ENCODE measurements around the gene GPRIN1.

The GPRIN1 gene

GRCh38 chr5:176550275-176550831 is 59.6 kb downstream of the GPRIN1 start:
- DNase-seq (no peak), ATAC-seq (replicated peaks) (peak; percentile 63 to 76)
- Mint-ChIP-seq H3K4me3 (peak overlapping the region in 1 of 2 donors; percentile 41), H3K9me3 (no peaks in the 10 kb centered on the region), H3K4me1 (peaks cover 19 to 23% of the 10 kb centered on the region in 2 donors), H3K27ac (peak overlapping the region; percentile 20), H3K36me3 (no peaks in the 10 kb centered on the region), H3K27me3 (peaks cover 4 to 6% of the 10 kb centered on the region in 2 donors)

DNA sequence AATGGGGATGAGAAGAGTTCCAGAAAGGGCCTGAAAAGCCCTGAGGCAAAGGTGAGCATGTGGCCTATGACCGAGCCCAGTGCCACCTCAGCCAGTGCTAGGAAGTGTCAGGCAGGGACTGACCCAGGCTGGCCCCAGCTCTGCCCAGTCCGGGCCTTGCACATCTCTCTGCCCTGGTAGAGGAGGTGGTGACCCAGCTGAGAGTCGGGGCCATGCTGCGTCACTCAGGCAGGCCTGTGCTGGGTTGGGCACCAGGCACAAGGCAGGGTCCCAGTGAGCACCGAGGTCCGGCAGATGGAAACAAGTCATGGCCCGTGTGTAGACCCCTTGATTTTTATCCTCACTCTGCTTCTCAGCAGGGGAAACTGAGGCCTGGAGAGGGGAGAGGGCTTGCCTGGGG is 60.1 kb downstream of the GPRIN1 start:
- no peak for DNase-seq
- no peak overlapping the region for H3K4me3 Mint-ChIP-seq
- H3K9me3 Mint-ChIP-seq = no peaks in the 10 kb centered on the region
- H3K4me1 Mint-ChIP-seq = peaks cover 19 to 25% of the 10 kb centered on the region in 2 donors
- no peaks in the 10 kb centered on the region for H3K36me3 Mint-ChIP-seq
- no peak overlapping the region for H3K27ac Mint-ChIP-seq
- ATAC-seq (replicated peaks) = no peak
- peaks cover 4 to 6% of the 10 kb centered on the region in 2 donors for H3K27me3 Mint-ChIP-seq

- peaks cover 22 to 32% of the 10 kb centered on the region in 2 donors for H3K4me1 Mint-ChIP-seq
- H3K9me3 Mint-ChIP-seq = no peaks in the 10 kb centered on the region
- H3K4me3 Mint-ChIP-seq = no peak within 1 kb of the TSS
- DNase-seq = no peak
- H3K27me3 Mint-ChIP-seq = peaks cover 4 to 6% of the 10 kb centered on the region in 2 donors
- no peak within 1 kb of the TSS for H3K27ac Mint-ChIP-seq
- no peaks in the 10 kb centered on the region for H3K36me3 Mint-ChIP-seq
- no peak for ATAC-seq (replicated peaks)
Measured at GRCh38 chr5:176548967-176549444, 61.0 kb downstream of the GPRIN1 start, which contains the start of gene CDHR2. Gene CDHR2, plus strand, starts transcription at chr5:176549342. Its CDS starts 16,011 bp downstream, at chr5:176565353.

DNA sequence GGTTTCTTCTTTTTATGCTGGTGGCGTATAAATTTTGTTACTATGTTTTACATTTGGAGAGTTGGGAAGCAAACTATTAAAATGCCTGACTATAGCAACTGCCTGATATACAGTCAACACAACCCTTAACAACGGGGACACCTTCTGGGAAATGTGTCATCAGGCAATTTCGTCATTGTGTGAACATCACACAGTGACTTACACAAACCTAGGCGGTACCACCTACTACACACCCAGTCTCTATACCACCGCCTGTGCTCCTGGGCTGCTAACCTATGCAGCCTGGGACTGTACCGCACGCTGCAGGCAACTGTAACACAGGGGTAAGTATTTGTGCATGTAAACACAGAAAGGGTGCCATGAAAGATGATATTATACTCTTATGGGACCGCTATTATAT is 62.2 kb downstream of the GPRIN1 start:
- Mint-ChIP-seq H3K27ac (no peak overlapping the region), H3K9me3 (no peaks in the 10 kb centered on the region), H3K4me1 (peaks cover 15 to 26% of the 10 kb centered on the region in 2 donors), H3K27me3 (no peaks in the 10 kb centered on the region), H3K4me3 (no peak overlapping the region), H3K36me3 (no peaks in the 10 kb centered on the region)
- no peak for DNase-seq
- no peak for ATAC-seq (replicated peaks)

All from stimulated activated naive B cell treated with anti-CD40 and anti-IgM and Interleukin-4, amounts not matched to agents 10 μg/mL and 1 μg/mL and 100 μg/mL, for 72 hours (primary cell).